GM12875 (cell line): ENCODE data around the gene AKIRIN2.

Experiments used
- H3K4me3 ChIP-seq: one replicate; pipeline ENCODE4 v1.5.1; 2011; ENCODE audit warnings: low read depth, low read length, control low read depth
- CTCF ChIP-seq: IDR thresholded peaks from 2 replicates; pipeline ENCODE4 v1.5.1; 2011; ENCODE audit warnings: low read depth, mild to moderate bottlenecking, control low read depth, inconsistent platforms, low read length, moderate library complexity, borderline replicate concordance; ENCODE audit not compliant: insufficient read depth

AKIRIN2 gene

GRCh38 chr6:87674290-87674689 is 27.7 kb downstream of the AKIRIN2 start:
- TF ChIP-seq CTCF = no peak
- no peak overlapping the region for H3K4me3 ChIP-seq

- TF ChIP-seq CTCF = no peak
- no peak overlapping the region for H3K4me3 ChIP-seq
Measured at GRCh38 chr6:87673237-87673636, 28.8 kb downstream of the AKIRIN2 start.

GRCh38 chr6:87672641-87673040 is 29.4 kb downstream of the AKIRIN2 start:
- no peak overlapping the region for H3K4me3 ChIP-seq
- TF ChIP-seq CTCF = no peak

- TF ChIP-seq CTCF = no peak
Measured at GRCh38 chr6:87671555-87672029, 30.4 kb downstream of the AKIRIN2 start.

GRCh38 chr6:87670707-87671106 is 31.3 kb downstream of the AKIRIN2 start:
- TF ChIP-seq CTCF = no peak
- no peak overlapping the region for H3K4me3 ChIP-seq

More at GRCh38 chr6:87671555-87672029, 30.4 kb downstream of the AKIRIN2 start:
- no peak overlapping the region for H3K4me3 ChIP-seq

- no peak for TF ChIP-seq CTCF
- no peak overlapping the region for H3K4me3 ChIP-seq
Measured at GRCh38 chr6:87669051-87669450, 33.0 kb downstream of the AKIRIN2 start.

GRCh38 chr6:87668013-87668412 is 34.0 kb downstream of the AKIRIN2 start:
- no peak overlapping the region for H3K4me3 ChIP-seq
- no peak for TF ChIP-seq CTCF
